ENCODE data around the gene TENM4. TPM values are rescaled to one million over a fixed set of nuclear protein-coding genes. Genes with fewer than 3 reads are reported as not detected.

TENM4 gene
- total RNA-seq, 1 donor from 2014 or later: 43.2 TPM

- Mint-ChIP-seq H3K4me3 (no peak overlapping the region), H3K27ac (ENCODE audit: unreplicated experiment) (no peak overlapping the region), H3K9me3 (no peaks in the 10 kb centered on the region), H3K4me1 (peaks cover 35% of the 10 kb centered on the region), H3K36me3 (ENCODE audit: low read depth) (no peaks in the 10 kb centered on the region), H3K27me3 (ENCODE audit: low read depth) (no peaks in the 10 kb centered on the region)
- peak; percentile 48 for DNase-seq (ENCODE audit: low read depth, low spot score)
- peak; percentile 66 for TF ChIP-seq CTCF (conservative IDR thresholded peaks at IDR 0.05)
Observed at GRCh38 chr11:79076526-79077115, 364.2 kb downstream of the TENM4 start.

GRCh38 chr11:79074547-79074946 lies 366.3 kb downstream of the TENM4 start:
- Mint-ChIP-seq H3K4me3 (no peak overlapping the region), H3K36me3 (ENCODE audit: low read depth) (no peaks in the 10 kb centered on the region), H3K27me3 (ENCODE audit: low read depth) (no peaks in the 10 kb centered on the region), H3K4me1 (peaks cover 18% of the 10 kb centered on the region), H3K27ac (ENCODE audit: unreplicated experiment) (no peak overlapping the region), H3K9me3 (no peaks in the 10 kb centered on the region)
- TF ChIP-seq CTCF (conservative IDR thresholded peaks at IDR 0.05): no peak
- DNase-seq (ENCODE audit: low read depth, low spot score): no peak

GRCh38 chr11:79071190-79071589 lies 369.6 kb downstream of the TENM4 start:
- H3K4me3 Mint-ChIP-seq: no peak overlapping the region
- no peak for TF ChIP-seq CTCF (conservative IDR thresholded peaks at IDR 0.05)
- H3K9me3 Mint-ChIP-seq: no peaks in the 10 kb centered on the region
- H3K27me3 Mint-ChIP-seq (ENCODE audit: low read depth): no peaks in the 10 kb centered on the region
- H3K36me3 Mint-ChIP-seq (ENCODE audit: low read depth): no peaks in the 10 kb centered on the region
- H3K4me1 Mint-ChIP-seq: peaks cover 16% of the 10 kb centered on the region
- DNase-seq (ENCODE audit: low read depth, low spot score): no peak
- H3K27ac Mint-ChIP-seq (ENCODE audit: unreplicated experiment): no peak overlapping the region

- no peak for TF ChIP-seq CTCF (conservative IDR thresholded peaks at IDR 0.05)
- Mint-ChIP-seq H3K27ac (ENCODE audit: unreplicated experiment) (no peak overlapping the region), H3K4me1 (peaks cover 20% of the 10 kb centered on the region), H3K9me3 (no peaks in the 10 kb centered on the region), H3K4me3 (no peak overlapping the region), H3K27me3 (ENCODE audit: low read depth) (no peaks in the 10 kb centered on the region), H3K36me3 (ENCODE audit: low read depth) (no peaks in the 10 kb centered on the region)
- DNase-seq (ENCODE audit: low read depth, low spot score): no peak
Observed at GRCh38 chr11:79070518-79070917, 370.3 kb downstream of the TENM4 start.

- no peak for TF ChIP-seq CTCF (conservative IDR thresholded peaks at IDR 0.05)
- no peak for DNase-seq (ENCODE audit: low read depth, low spot score)
- H3K27me3 Mint-ChIP-seq (ENCODE audit: low read depth): no peaks in the 10 kb centered on the region
- no peaks in the 10 kb centered on the region for H3K9me3 Mint-ChIP-seq
- no peak overlapping the region for H3K27ac Mint-ChIP-seq (ENCODE audit: unreplicated experiment)
- no peaks in the 10 kb centered on the region for H3K36me3 Mint-ChIP-seq (ENCODE audit: low read depth)
- peaks cover 20% of the 10 kb centered on the region for H3K4me1 Mint-ChIP-seq
- no peak overlapping the region for H3K4me3 Mint-ChIP-seq
Observed at GRCh38 chr11:79069504-79069903, 371.3 kb downstream of the TENM4 start.
